ENCODE measurements around the gene HIRIP3.

The HIRIP3 gene

GRCh38 chr16:30005341-30006094, 10.1 kb upstream of the HIRIP3 start:
- no peak overlapping the region for H3K9ac ChIP-seq (ENCODE audit: low read depth, low read length)
- H3K36me3 ChIP-seq (ENCODE audit: insufficient read depth, low read length) = peaks cover 18% of the 10 kb centered on the region

GRCh38 chr16:30004811-30005242, 9.4 kb upstream of the HIRIP3 start:
- H3K4me1 ChIP-seq (ENCODE audit: control insufficient read depth, insufficient read depth, low read length) = no peaks in the 10 kb centered on the region
- peaks cover 15% of the 10 kb centered on the region for H3K27me3 ChIP-seq (ENCODE audit: control insufficient read depth, insufficient read depth, low read length)
- no peak overlapping the region for H3K4me3 ChIP-seq (ENCODE audit: low read length)
- H3K4me2 ChIP-seq (ENCODE audit: low read length) = no peak overlapping the region
- H3K9me3 ChIP-seq (replicated peaks; ENCODE audit: low read length) = no peaks in the 10 kb centered on the region
- H3K36me3 ChIP-seq (ENCODE audit: insufficient read depth, low read length) = peaks cover 20% of the 10 kb centered on the region
- H3K9ac ChIP-seq (ENCODE audit: low read depth, low read length) = no peak overlapping the region

More at GRCh38 chr16:30005341-30006094, 10.1 kb upstream of the HIRIP3 start:
- Histone ChIP-seq H3K9me3 (replicated peaks; ENCODE audit: low read length) (no peaks in the 10 kb centered on the region), H3K4me1 (ENCODE audit: control insufficient read depth, insufficient read depth, low read length) (peaks cover 3% of the 10 kb centered on the region), H3K27me3 (ENCODE audit: control insufficient read depth, insufficient read depth, low read length) (peaks cover 22% of the 10 kb centered on the region), H3K4me2 (ENCODE audit: low read length) (no peak overlapping the region), H3K4me3 (ENCODE audit: low read length) (no peak overlapping the region)

DNA sequence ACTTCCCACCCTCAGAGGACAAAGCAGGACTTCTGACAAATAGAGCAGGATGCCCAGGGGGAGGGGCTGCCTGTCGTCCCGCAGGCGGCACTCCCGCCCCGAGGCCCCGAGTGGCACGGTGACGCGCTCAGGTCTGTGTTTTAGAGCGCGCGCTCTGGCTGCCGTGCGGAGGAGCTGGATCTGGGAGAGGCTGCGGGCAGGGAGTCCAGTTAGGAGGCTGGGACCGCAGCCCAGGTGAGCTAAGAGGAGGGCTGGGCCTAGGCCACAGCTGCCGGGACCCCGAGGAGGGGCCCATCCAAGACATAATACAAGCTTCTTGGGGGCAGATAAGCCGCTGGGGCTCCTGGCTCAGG, 9.0 kb upstream of the HIRIP3 start:
- peaks cover 10% of the 10 kb centered on the region for H3K27me3 ChIP-seq (ENCODE audit: control insufficient read depth, insufficient read depth, low read length)
- H3K4me1 ChIP-seq (ENCODE audit: control insufficient read depth, insufficient read depth, low read length) = no peaks in the 10 kb centered on the region
- H3K4me3 ChIP-seq (ENCODE audit: low read length) = no peak overlapping the region
- H3K9me3 ChIP-seq (replicated peaks; ENCODE audit: low read length) = no peaks in the 10 kb centered on the region
- no peak overlapping the region for H3K9ac ChIP-seq (ENCODE audit: low read depth, low read length)
- H3K36me3 ChIP-seq (ENCODE audit: insufficient read depth, low read length) = peaks cover 24% of the 10 kb centered on the region
- H3K4me2 ChIP-seq (ENCODE audit: low read length) = no peak overlapping the region

- H3K4me1 ChIP-seq (ENCODE audit: control insufficient read depth, insufficient read depth, low read length) = no peaks in the 10 kb centered on the region
- H3K9me3 ChIP-seq (replicated peaks; ENCODE audit: low read length) = no peaks in the 10 kb centered on the region
- no peak overlapping the region for H3K4me3 ChIP-seq (ENCODE audit: low read length)
- H3K36me3 ChIP-seq (ENCODE audit: insufficient read depth, low read length) = peaks cover 27% of the 10 kb centered on the region
- H3K4me2 ChIP-seq (ENCODE audit: low read length) = no peak overlapping the region
- peaks cover 5% of the 10 kb centered on the region for H3K27me3 ChIP-seq (ENCODE audit: control insufficient read depth, insufficient read depth, low read length)
- no peak overlapping the region for H3K9ac ChIP-seq (ENCODE audit: low read depth, low read length)
Observed at GRCh38 chr16:30003670-30004423, 8.4 kb upstream of the HIRIP3 start.

- H3K9me3 ChIP-seq (replicated peaks; ENCODE audit: low read length) = no peaks in the 10 kb centered on the region
- H3K9ac ChIP-seq (ENCODE audit: low read depth, low read length) = no peak overlapping the region
- no peak overlapping the region for H3K4me3 ChIP-seq (ENCODE audit: low read length)
- no peak overlapping the region for H3K4me2 ChIP-seq (ENCODE audit: low read length)
- H3K4me1 ChIP-seq (ENCODE audit: control insufficient read depth, insufficient read depth, low read length) = no peaks in the 10 kb centered on the region
- peaks cover 28% of the 10 kb centered on the region for H3K36me3 ChIP-seq (ENCODE audit: insufficient read depth, low read length)
- H3K27me3 ChIP-seq (ENCODE audit: control insufficient read depth, insufficient read depth, low read length) = peaks cover 3% of the 10 kb centered on the region
Observed at GRCh38 chr16:30002614-30003346, 7.4 kb upstream of the HIRIP3 start.

DNA sequence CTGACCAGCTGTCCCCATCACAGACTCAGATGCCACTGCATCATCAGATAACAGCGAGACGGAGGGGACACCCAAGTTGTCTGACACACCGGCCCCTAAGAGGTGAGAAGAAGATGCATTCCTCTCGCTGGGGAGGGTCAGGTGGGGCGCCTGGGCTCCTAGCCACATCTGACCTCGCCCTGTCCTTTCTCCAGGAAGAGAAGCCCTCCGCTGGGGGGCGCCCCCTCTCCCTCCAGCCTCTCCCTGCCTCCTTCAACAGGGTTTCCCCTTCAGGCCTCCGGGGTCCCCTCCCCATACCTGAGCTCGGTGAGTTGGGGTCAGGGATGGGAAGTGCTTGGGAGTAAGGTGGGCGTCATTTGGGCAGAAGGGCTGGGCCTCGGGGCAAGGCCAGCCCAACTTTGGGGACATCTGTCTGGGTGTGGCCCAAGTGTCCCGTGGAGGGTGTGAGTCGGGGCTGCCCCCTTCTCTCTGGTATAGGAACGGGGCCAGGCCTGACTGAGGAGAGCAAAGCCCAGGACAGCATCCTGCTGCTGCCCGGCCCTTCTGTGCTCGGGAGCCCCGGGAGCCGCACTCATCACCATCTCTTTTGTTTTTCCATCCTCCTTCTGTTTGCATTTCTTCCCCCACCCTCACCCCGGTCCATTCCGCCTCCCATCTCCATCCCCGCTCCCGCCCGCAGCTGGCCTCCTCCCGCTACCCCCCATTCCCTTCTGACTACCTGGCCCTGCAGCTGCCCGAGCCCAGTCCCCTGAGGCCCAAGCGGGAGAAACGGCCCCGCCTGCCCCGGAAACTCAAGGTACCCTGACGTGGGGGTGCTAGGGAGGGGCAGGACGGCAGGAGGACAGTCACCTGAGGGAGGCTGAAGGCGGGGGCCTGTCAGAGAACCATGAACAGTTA, 5.6 kb upstream of the HIRIP3 start:
- Histone ChIP-seq H3K9ac (ENCODE audit: low read depth, low read length) (no peak overlapping the region), H3K27me3 (ENCODE audit: control insufficient read depth, insufficient read depth, low read length) (no peaks in the 10 kb centered on the region), H3K36me3 (ENCODE audit: insufficient read depth, low read length) (peaks cover 31% of the 10 kb centered on the region), H3K9me3 (replicated peaks; ENCODE audit: low read length) (no peaks in the 10 kb centered on the region), H3K4me1 (ENCODE audit: control insufficient read depth, insufficient read depth, low read length) (peaks cover 6% of the 10 kb centered on the region), H3K4me3 (ENCODE audit: low read length) (no peak overlapping the region), H3K4me2 (ENCODE audit: low read length) (no peak overlapping the region)

GRCh38 chr16:29999605-30000004, 4.2 kb upstream of the HIRIP3 start:
- Histone ChIP-seq H3K36me3 (ENCODE audit: insufficient read depth, low read length) (peaks cover 26% of the 10 kb centered on the region), H3K4me3 (ENCODE audit: low read length) (no peak overlapping the region), H3K9ac (ENCODE audit: low read depth, low read length) (no peak overlapping the region), H3K27me3 (ENCODE audit: control insufficient read depth, insufficient read depth, low read length) (no peaks in the 10 kb centered on the region), H3K9me3 (replicated peaks; ENCODE audit: low read length) (no peaks in the 10 kb centered on the region), H3K4me1 (ENCODE audit: control insufficient read depth, insufficient read depth, low read length) (peaks cover 16% of the 10 kb centered on the region), H3K4me2 (ENCODE audit: low read length) (no peak overlapping the region)

GRCh38 chr16:29996766-29997250, 1.4 kb upstream of the HIRIP3 start:
- H3K27me3 ChIP-seq (ENCODE audit: control insufficient read depth, insufficient read depth, low read length) = no peaks in the 10 kb centered on the region
- H3K9ac ChIP-seq (ENCODE audit: low read depth, low read length) = peak overlapping the region; percentile 84
- H3K9me3 ChIP-seq (replicated peaks; ENCODE audit: low read length) = no peaks in the 10 kb centered on the region
- H3K36me3 ChIP-seq (ENCODE audit: insufficient read depth, low read length) = peaks cover 37% of the 10 kb centered on the region
- H3K4me2 ChIP-seq (ENCODE audit: low read length) = peak overlapping the region; percentile 88
- H3K4me3 ChIP-seq (ENCODE audit: low read length) = peak overlapping the region; percentile 78
- peaks cover 20% of the 10 kb centered on the region for H3K4me1 ChIP-seq (ENCODE audit: control insufficient read depth, insufficient read depth, low read length)

DNA sequence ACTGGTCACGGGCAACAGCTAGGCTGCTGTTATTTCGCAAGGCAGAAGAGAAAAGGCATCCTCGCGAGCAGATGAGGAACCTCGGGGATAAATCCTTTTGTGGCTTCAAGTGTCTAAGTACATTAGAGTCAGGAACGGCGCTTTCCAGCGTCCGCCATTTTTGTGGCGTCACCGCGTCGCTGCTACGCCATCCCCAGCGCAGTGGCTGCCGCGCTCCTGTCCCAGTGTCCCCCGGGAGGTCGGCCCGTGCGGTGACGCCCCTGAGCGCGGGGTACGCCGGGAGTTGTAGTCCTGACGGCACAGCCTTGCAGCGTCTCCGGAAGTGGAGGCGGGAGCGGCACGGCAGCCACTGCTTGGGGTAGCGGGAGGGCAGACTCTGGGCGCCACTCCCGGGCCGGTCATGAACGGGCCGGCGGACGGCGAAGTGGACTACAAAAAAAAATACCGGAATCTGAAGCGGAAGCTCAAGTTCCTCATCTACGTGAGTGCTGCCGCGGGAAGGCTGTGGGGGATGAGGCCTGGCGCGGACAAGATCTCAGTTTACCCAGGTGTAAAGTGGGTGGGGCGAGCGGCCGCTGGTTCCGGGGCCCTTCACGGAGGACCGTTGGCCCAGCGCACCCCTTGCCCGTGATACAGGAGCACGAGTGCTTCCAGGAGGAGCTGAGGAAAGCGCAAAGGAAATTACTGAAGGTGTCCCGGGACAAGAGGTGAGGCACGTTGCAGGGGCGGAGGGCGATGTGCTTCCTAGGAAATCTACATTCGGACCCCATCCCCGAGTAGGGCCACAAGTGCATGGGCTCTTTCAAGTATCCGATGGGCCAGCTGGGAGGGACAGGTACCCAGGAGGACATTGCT, 721 bp upstream of the HIRIP3 start, which contains the start of gene INO80E:
TSS of gene INO80E (plus strand) at position 331 of the 855 bp plus-strand sequence. CDS start at position 401, 70 bp downstream.
- no peaks in the 10 kb centered on the region for H3K27me3 ChIP-seq (ENCODE audit: control insufficient read depth, insufficient read depth, low read length)
- peaks cover 38% of the 10 kb centered on the region for H3K36me3 ChIP-seq (ENCODE audit: insufficient read depth, low read length)
- peaks cover 20% of the 10 kb centered on the region for H3K4me1 ChIP-seq (ENCODE audit: control insufficient read depth, insufficient read depth, low read length)
- peak within 1 kb of the TSS; percentile 88 for H3K4me2 ChIP-seq (ENCODE audit: low read length)
- H3K9ac ChIP-seq (ENCODE audit: low read depth, low read length) = peak within 1 kb of the TSS; percentile 84
- H3K9me3 ChIP-seq (replicated peaks; ENCODE audit: low read length) = no peaks in the 10 kb centered on the region
- peak within 1 kb of the TSS; percentile 78 for H3K4me3 ChIP-seq (ENCODE audit: low read length)

Data from skeletal muscle satellite cell (primary cell).